Activated T-cell treated with anti-CD3 and anti-CD28 coated beads, Interleukin-2, amount 50 U/mL, for 72 hours (primary cell): ENCODE data around the gene EXD3. TPM values are rescaled to one million over a fixed set of nuclear protein-coding genes. Genes with fewer than 3 reads are reported as not detected.

Source experiments
- ATAC-seq, 2 donors: fragments of 150-1000 bp; cut with Tn5 transposase; replicated peaks in 1 of 2; 2 replicates each; pipeline ENCODE4 v1.10.0; 2021; ENCODE audit warnings: moderate library complexity in 2 of 2, mild to moderate bottlenecking in 1 of 2
- DNase-seq, 2 donors: peaks; one replicate each; pipeline ENCODE4 v3.0.0; 2021 to 2022; ENCODE audit warnings: mixed read lengths in 1 of 2
- H3K27ac Mint-ChIP-seq: one replicate; pipeline ENCODE4 v1.8.0; 2022; ENCODE audit warnings: mild to moderate bottlenecking, moderate library complexity, mixed read lengths
- H3K27me3 Mint-ChIP-seq: one replicate; pipeline ENCODE4 v1.8.0; 2022; ENCODE audit warnings: low read depth, mixed read lengths
- H3K36me3 Mint-ChIP-seq, 2 donors: one replicate each; pipeline ENCODE4 v1.8.0; 2022; ENCODE audit warnings: mixed read lengths in 2 of 2, mild to moderate bottlenecking in 1 of 2; ENCODE audit not compliant: insufficient read depth in 2 of 2
- H3K4me1 Mint-ChIP-seq: one replicate; pipeline ENCODE4 v1.8.0; 2022; ENCODE audit warnings: low read depth, mixed read lengths
- H3K4me3 Mint-ChIP-seq, 2 donors: one replicate each; pipeline ENCODE4 v1.8.0; 2022; ENCODE audit warnings: mild to moderate bottlenecking in 2 of 2, mixed read lengths in 2 of 2, moderate library complexity in 2 of 2
- H3K9me3 Mint-ChIP-seq, 2 donors: one replicate each; pipeline ENCODE4 v1.8.0; 2022; ENCODE audit warnings: mixed read lengths in 2 of 2
- total RNA-seq, 2 donors: library from RNA; stranded (reverse); gene quantifications; one replicate each; pipeline ENCODE4 v1.2.3, GENCODE V29; 2022

The EXD3 gene
- total RNA-seq, 2 donors from 2014 or later: 23.7 to 26.0 TPM

- no peaks in the 10 kb centered on the region for H3K9me3 Mint-ChIP-seq
- no peaks in the 10 kb centered on the region for H3K36me3 Mint-ChIP-seq
Measured at GRCh38 chr9:137461663-137462395, 38.9 kb upstream of the EXD3 start.

GRCh38 chr9:137461316-137461662, 38.3 kb upstream of the EXD3 start:
- H3K4me1 Mint-ChIP-seq: peaks cover 22% of the 10 kb centered on the region
- ATAC-seq (no peak), DNase-seq (no peak)
- H3K27ac Mint-ChIP-seq: no peak overlapping the region
- peak overlapping the region; percentile 47 to 65 for H3K4me3 Mint-ChIP-seq
- H3K27me3 Mint-ChIP-seq: no peaks in the 10 kb centered on the region
- no peaks in the 10 kb centered on the region for H3K36me3 Mint-ChIP-seq
- no peaks in the 10 kb centered on the region for H3K9me3 Mint-ChIP-seq

More at GRCh38 chr9:137461663-137462395, 38.9 kb upstream of the EXD3 start:
- H3K4me3 Mint-ChIP-seq: peak overlapping the region; percentile 70 to 76
- no peak overlapping the region for H3K27ac Mint-ChIP-seq
- ATAC-seq (peak; percentile 79 to 80), DNase-seq (peak; percentile 88 to 91)
- H3K4me1 Mint-ChIP-seq: peaks cover 21% of the 10 kb centered on the region
- no peaks in the 10 kb centered on the region for H3K27me3 Mint-ChIP-seq

- peaks cover 28% of the 10 kb centered on the region for H3K4me1 Mint-ChIP-seq
- H3K27me3 Mint-ChIP-seq: no peaks in the 10 kb centered on the region
- no peaks in the 10 kb centered on the region for H3K36me3 Mint-ChIP-seq
- DNase-seq (no peak), ATAC-seq (no peak)
- peak overlapping the region; percentile 47 to 70 for H3K4me3 Mint-ChIP-seq
- H3K27ac Mint-ChIP-seq: no peak overlapping the region
- no peaks in the 10 kb centered on the region for H3K9me3 Mint-ChIP-seq
Measured at GRCh38 chr9:137460363-137461315, 37.7 kb upstream of the EXD3 start.

- no peak for ATAC-seq
- DNase-seq: no peak
- Mint-ChIP-seq H3K36me3 (no peaks in the 10 kb centered on the region), H3K9me3 (no peaks in the 10 kb centered on the region), H3K4me1 (peaks cover 29% of the 10 kb centered on the region), H3K27ac (no peak overlapping the region), H3K27me3 (no peaks in the 10 kb centered on the region), H3K4me3 (peak overlapping the region; percentile 69 to 70)
Measured at GRCh38 chr9:137459601-137460362, 36.8 kb upstream of the EXD3 start.

GRCh38 chr9:137459152-137459600, 36.2 kb upstream of the EXD3 start, which contains the start of gene NSMF:
Gene NSMF (minus strand): TSS chr9:137459334. CDS start chr9:137459102, 232 bp downstream.
- Mint-ChIP-seq H3K36me3 (no peaks in the 10 kb centered on the region), H3K27ac (no peak within 1 kb of the TSS), H3K9me3 (no peaks in the 10 kb centered on the region), H3K27me3 (no peaks in the 10 kb centered on the region), H3K4me3 (peak within 1 kb of the TSS; percentile 69 to 70), H3K4me1 (peaks cover 35% of the 10 kb centered on the region)
- DNase-seq (peak; percentile 96 to 99), ATAC-seq (peak; percentile 80 to 81)

- peak overlapping the region in 1 of 2 donors; percentile 54 for H3K4me3 Mint-ChIP-seq
- peak in 1 of 2 donors; percentile 41 for DNase-seq
- H3K27me3 Mint-ChIP-seq: no peaks in the 10 kb centered on the region
Measured at GRCh38 chr9:137458194-137459151, 35.5 kb upstream of the EXD3 start.

GRCh38 chr9:137457406-137458193, 34.6 kb upstream of the EXD3 start:
- H3K4me3 Mint-ChIP-seq: peak overlapping the region; percentile 46 to 50

More at GRCh38 chr9:137458194-137459151, 35.5 kb upstream of the EXD3 start:
- H3K36me3 Mint-ChIP-seq: no peaks in the 10 kb centered on the region
- peaks cover 35% of the 10 kb centered on the region for H3K4me1 Mint-ChIP-seq
- peak; percentile 26 to 28 for ATAC-seq
- H3K27ac Mint-ChIP-seq: no peak overlapping the region
- no peaks in the 10 kb centered on the region for H3K9me3 Mint-ChIP-seq

GRCh38 chr9:137456864-137457405, 34.0 kb upstream of the EXD3 start:
- H3K4me3 Mint-ChIP-seq: peak overlapping the region in 1 of 2 donors; percentile 18
- no peak for ATAC-seq
- no peak overlapping the region for H3K27ac Mint-ChIP-seq
- H3K27me3 Mint-ChIP-seq: no peaks in the 10 kb centered on the region
- H3K36me3 Mint-ChIP-seq: peaks cover 0 to 2% of the 10 kb centered on the region in 2 donors
- H3K4me1 Mint-ChIP-seq: peaks cover 41% of the 10 kb centered on the region
- DNase-seq: no peak
- no peaks in the 10 kb centered on the region for H3K9me3 Mint-ChIP-seq

More at GRCh38 chr9:137457406-137458193, 34.6 kb upstream of the EXD3 start:
- no peaks in the 10 kb centered on the region for H3K36me3 Mint-ChIP-seq
- peaks cover 35% of the 10 kb centered on the region for H3K4me1 Mint-ChIP-seq
- no peak for ATAC-seq
- no peaks in the 10 kb centered on the region for H3K9me3 Mint-ChIP-seq
- H3K27me3 Mint-ChIP-seq: no peaks in the 10 kb centered on the region
- no peak overlapping the region for H3K27ac Mint-ChIP-seq
- no peak for DNase-seq

- DNase-seq (no peak), ATAC-seq (no peak)
- H3K27ac Mint-ChIP-seq: no peak overlapping the region
- H3K4me3 Mint-ChIP-seq: no peak overlapping the region
- no peaks in the 10 kb centered on the region for H3K9me3 Mint-ChIP-seq
- peaks cover 45% of the 10 kb centered on the region for H3K4me1 Mint-ChIP-seq
- no peaks in the 10 kb centered on the region for H3K27me3 Mint-ChIP-seq
- H3K36me3 Mint-ChIP-seq: peaks cover 0 to 2% of the 10 kb centered on the region in 2 donors
Measured at GRCh38 chr9:137456061-137456863, 33.3 kb upstream of the EXD3 start.

- ATAC-seq: no peak
- Mint-ChIP-seq H3K36me3 (peaks cover 0 to 2% of the 10 kb centered on the region in 2 donors), H3K27ac (no peak overlapping the region), H3K4me3 (peak overlapping the region in 1 of 2 donors; percentile 76), H3K27me3 (no peaks in the 10 kb centered on the region), H3K9me3 (no peaks in the 10 kb centered on the region), H3K4me1 (peaks cover 44% of the 10 kb centered on the region)
- DNase-seq: no peak
Measured at GRCh38 chr9:137455359-137455991, 32.5 kb upstream of the EXD3 start.
